ENCODE data around the gene AMER2. TPM values are rescaled to one million over a fixed set of nuclear protein-coding genes. Genes with fewer than 3 reads are reported as not detected.

The AMER2 gene
- total and polyA plus RNA-seq, 2 experiments from 2014 or later = 0.31 to 0.76 TPM

DNA sequence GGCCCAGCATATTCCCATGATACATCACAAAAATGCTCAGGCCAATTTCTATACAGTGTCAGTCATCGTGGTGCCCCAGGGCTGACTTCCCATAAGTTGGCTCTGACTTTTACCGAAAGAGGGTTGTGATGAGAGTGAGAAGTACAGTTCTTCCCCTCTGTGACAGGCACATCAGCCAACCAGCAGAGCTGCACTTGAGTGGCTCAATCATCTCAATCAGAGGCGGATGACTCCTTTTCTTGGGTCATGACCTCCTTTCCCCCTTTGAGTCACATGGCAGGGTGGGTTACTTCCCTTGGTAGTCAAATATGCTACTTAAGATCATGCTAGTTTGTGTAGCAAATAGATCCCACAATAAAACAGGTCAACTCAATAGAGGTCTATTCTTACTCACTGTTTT is 6.9 kb upstream of the AMER2 start:
- H3K4me1 Mint-ChIP-seq = peaks cover 15% of the 10 kb centered on the region
- no peaks in the 10 kb centered on the region for H3K36me3 Mint-ChIP-seq (ENCODE audit: low read depth)
- no peaks in the 10 kb centered on the region for H3K9me3 Mint-ChIP-seq
- no peaks in the 10 kb centered on the region for H3K36me3 ChIP-seq (ENCODE audit: insufficient read depth)
- H3K27ac ChIP-seq (ENCODE audit: low read depth) = no peak overlapping the region
- H4K20me1 ChIP-seq (replicated peaks; ENCODE audit: insufficient read depth) = no peaks in the 10 kb centered on the region
- TF ChIP-seq ZNF114 (CRISPR knock-in tag; IDR thresholded peaks at IDR 0.05) (no peak), POLR2AphosphoS5 (IDR thresholded peaks at IDR 0.05; ENCODE audit: low read depth) (no peak), CREB1 (CRISPR knock-in tag; IDR thresholded peaks at IDR 0.05; ENCODE audit: low read depth) (no peak), STAT1 (IDR thresholded peaks at IDR 0.05; ENCODE audit: unreplicated experiment) (no peak), NANOG (IDR thresholded peaks at IDR 0.05; ENCODE audit: borderline replicate concordance) (no peak), EZH2 (IDR thresholded peaks at IDR 0.05; ENCODE audit: low read depth, unreplicated experiment) (no peak)
- TF ChIP-seq, protein P1, sequence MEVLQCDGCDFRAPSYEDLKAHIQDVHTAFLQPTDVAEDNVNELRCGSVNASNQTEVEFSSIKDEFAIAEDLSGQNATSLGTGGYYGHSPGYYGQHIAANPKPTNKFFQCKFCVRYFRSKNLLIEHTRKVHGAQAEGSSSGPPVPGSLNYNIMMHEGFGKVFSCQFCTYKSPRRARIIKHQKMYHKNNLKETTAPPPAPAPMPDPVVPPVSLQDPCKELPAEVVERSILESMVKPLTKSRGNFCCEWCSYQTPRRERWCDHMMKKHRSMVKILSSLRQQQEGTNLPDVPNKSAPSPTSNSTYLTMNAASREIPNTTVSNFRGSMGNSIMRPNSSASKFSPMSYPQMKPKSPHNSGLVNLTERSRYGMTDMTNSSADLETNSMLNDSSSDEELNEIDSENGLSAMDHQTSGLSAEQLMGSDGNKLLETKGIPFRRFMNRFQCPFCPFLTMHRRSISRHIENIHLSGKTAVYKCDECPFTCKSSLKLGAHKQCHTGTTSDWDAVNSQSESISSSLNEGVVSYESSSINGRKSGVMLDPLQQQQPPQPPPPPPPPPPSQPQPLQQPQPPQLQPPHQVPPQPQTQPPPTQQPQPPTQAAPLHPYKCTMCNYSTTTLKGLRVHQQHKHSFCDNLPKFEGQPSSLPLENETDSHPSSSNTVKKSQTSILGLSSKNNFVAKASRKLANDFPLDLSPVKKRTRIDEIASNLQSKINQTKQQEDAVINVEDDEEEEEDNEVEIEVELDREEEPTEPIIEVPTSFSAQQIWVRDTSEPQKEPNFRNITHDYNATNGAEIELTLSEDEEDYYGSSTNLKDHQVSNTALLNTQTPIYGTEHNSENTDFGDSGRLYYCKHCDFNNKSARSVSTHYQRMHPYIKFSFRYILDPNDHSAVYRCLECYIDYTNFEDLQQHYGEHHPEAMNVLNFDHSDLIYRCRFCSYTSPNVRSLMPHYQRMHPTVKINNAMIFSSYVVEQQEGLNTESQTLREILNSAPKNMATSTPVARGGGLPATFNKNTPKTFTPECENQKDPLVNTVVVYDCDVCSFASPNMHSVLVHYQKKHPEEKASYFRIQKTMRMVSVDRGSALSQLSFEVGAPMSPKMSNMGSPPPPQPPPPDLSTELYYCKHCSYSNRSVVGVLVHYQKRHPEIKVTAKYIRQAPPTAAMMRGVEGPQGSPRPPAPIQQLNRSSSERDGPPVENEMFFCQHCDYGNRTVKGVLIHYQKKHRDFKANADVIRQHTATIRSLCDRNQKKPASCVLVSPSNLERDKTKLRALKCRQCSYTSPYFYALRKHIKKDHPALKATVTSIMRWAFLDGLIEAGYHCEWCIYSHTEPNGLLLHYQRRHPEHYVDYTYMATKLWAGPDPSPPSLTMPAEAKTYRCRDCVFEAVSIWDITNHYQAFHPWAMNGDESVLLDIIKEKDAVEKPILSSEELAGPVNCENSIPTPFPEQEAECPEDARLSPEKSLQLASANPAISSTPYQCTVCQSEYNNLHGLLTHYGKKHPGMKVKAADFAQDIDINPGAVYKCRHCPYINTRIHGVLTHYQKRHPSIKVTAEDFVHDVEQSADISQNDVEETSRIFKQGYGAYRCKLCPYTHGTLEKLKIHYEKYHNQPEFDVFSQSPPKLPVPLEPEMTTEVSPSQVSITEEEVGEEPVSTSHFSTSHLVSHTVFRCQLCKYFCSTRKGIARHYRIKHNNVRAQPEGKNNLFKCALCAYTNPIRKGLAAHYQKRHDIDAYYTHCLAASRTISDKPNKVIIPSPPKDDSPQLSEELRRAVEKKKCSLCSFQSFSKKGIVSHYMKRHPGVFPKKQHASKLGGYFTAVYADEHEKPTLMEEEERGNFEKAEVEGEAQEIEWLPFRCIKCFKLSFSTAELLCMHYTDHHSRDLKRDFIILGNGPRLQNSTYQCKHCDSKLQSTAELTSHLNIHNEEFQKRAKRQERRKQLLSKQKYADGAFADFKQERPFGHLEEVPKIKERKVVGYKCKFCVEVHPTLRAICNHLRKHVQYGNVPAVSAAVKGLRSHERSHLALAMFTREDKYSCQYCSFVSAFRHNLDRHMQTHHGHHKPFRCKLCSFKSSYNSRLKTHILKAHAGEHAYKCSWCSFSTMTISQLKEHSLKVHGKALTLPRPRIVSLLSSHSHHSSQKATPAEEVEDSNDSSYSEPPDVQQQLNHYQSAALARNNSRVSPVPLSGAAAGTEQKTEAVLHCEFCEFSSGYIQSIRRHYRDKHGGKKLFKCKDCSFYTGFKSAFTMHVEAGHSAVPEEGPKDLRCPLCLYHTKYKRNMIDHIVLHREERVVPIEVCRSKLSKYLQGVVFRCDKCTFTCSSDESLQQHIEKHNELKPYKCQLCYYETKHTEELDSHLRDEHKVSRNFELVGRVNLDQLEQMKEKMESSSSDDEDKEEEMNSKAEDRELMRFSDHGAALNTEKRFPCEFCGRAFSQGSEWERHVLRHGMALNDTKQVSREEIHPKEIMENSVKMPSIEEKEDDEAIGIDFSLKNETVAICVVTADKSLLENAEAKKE (CRISPR knock-in tag; IDR thresholded peaks at IDR 0.05) = no peak
- TF ChIP-seq, protein P2, sequence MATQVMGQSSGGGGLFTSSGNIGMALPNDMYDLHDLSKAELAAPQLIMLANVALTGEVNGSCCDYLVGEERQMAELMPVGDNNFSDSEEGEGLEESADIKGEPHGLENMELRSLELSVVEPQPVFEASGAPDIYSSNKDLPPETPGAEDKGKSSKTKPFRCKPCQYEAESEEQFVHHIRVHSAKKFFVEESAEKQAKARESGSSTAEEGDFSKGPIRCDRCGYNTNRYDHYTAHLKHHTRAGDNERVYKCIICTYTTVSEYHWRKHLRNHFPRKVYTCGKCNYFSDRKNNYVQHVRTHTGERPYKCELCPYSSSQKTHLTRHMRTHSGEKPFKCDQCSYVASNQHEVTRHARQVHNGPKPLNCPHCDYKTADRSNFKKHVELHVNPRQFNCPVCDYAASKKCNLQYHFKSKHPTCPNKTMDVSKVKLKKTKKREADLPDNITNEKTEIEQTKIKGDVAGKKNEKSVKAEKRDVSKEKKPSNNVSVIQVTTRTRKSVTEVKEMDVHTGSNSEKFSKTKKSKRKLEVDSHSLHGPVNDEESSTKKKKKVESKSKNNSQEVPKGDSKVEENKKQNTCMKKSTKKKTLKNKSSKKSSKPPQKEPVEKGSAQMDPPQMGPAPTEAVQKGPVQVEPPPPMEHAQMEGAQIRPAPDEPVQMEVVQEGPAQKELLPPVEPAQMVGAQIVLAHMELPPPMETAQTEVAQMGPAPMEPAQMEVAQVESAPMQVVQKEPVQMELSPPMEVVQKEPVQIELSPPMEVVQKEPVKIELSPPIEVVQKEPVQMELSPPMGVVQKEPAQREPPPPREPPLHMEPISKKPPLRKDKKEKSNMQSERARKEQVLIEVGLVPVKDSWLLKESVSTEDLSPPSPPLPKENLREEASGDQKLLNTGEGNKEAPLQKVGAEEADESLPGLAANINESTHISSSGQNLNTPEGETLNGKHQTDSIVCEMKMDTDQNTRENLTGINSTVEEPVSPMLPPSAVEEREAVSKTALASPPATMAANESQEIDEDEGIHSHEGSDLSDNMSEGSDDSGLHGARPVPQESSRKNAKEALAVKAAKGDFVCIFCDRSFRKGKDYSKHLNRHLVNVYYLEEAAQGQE (IDR thresholded peaks at IDR 0.05; ENCODE audit: unreplicated experiment) = no peak
- TF ChIP-seq, protein P3, sequence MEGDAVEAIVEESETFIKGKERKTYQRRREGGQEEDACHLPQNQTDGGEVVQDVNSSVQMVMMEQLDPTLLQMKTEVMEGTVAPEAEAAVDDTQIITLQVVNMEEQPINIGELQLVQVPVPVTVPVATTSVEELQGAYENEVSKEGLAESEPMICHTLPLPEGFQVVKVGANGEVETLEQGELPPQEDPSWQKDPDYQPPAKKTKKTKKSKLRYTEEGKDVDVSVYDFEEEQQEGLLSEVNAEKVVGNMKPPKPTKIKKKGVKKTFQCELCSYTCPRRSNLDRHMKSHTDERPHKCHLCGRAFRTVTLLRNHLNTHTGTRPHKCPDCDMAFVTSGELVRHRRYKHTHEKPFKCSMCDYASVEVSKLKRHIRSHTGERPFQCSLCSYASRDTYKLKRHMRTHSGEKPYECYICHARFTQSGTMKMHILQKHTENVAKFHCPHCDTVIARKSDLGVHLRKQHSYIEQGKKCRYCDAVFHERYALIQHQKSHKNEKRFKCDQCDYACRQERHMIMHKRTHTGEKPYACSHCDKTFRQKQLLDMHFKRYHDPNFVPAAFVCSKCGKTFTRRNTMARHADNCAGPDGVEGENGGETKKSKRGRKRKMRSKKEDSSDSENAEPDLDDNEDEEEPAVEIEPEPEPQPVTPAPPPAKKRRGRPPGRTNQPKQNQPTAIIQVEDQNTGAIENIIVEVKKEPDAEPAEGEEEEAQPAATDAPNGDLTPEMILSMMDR (conservative IDR thresholded peaks at IDR 0.05; ENCODE audit: low read depth in 2 of 2) = no peak
- peaks cover 11% of the 10 kb centered on the region; the same call in 1 of the 2 replicates for H3K4me1 ChIP-seq (ENCODE audit: insufficient read depth)
- ATAC-seq (no peak), DNase-seq (ENCODE audit: low spot score) (no peak)
- peaks cover 4% of the 10 kb centered on the region; the same call in 1 of the 2 replicates for H3K27me3 ChIP-seq (ENCODE audit: insufficient read depth)
- H3K27me3 Mint-ChIP-seq (ENCODE audit: insufficient read depth, low read depth, poor library complexity) = peaks cover 5% of the 10 kb centered on the region
- no peak overlapping the region for H3K4me3 ChIP-seq
- H3K4me3 Mint-ChIP-seq = no peak overlapping the region
- no peak overlapping the region for H3K4me2 ChIP-seq
- no peak overlapping the region for H2AFZ ChIP-seq
- no peak overlapping the region for H3K27ac Mint-ChIP-seq
- peaks cover 10% of the 10 kb centered on the region; the same call in 1 of the 2 replicates for H3K9me2 ChIP-seq (ENCODE audit: insufficient read depth)
- H3F3A ChIP-seq (replicated peaks; ENCODE audit: low read depth) = no peaks in the 10 kb centered on the region
- H3K79me2 ChIP-seq (replicated peaks; ENCODE audit: insufficient read depth) = no peaks in the 10 kb centered on the region

Data from GM23338 (cell line).